HG03139 (cell line): ENCODE data around the gene BPIFA1.

Experiments used
- ATAC-seq: cut with Tn5 transposase; IDR thresholded peaks from one replicate; pipeline ENCODE4 v1.9.1; 2021; ENCODE audit not compliant: unreplicated experiment

The BPIFA1 gene

DNA sequence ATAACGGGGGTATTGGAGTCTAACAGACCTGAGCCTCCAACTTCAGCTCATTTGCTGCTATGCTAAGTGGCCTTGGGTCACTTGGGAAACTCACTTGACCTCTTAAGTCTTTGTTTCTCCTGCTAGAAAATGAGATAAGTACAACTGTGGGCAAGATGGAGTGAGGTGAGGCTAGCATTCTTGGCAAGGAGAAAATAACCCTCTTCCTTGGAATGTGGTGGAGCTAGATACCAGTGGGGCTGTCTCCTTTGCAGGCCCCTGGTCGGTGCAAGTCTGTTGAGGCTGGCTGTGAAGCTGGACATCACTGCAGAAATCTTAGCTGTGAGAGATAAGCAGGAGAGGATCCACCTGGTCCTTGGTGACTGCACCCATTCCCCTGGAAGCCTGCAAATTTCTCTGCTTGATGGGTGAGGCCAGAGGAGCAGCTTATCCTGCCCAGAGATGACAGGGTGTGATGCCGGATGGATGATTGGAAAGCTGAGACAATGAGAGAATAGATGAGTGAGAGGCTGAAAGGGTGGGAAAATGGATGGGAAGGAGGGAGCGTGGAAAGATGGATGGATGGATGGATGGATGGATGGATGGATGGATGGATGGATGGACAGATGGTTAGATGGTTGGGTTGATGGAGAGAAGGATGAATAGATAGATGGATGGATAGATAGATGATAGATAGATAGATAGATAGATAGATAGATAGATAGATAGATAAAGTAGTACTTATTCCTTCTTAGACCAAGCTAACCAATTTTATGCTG lies 4.4 kb downstream of the BPIFA1 start:
- no peak for ATAC-seq

DNA sequence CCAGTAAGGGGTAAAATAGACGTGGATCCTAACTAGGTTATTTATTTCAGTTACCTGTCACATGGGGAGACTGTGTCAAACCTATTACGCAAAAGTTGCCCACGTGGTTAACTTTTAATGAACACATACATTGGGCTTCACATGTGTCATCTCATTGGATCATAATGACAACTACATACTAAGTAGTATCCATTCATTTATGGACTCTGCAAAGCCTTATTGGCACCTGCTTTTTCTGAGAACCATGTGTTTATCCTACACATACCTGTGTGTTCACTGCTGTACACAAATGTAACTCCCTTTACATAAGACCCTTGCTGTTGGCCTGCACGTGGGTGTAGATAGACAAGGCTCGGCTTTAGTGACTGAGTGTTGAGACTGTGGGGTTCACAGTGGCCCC lies 5.1 kb downstream of the BPIFA1 start:
- ATAC-seq: no peak

DNA sequence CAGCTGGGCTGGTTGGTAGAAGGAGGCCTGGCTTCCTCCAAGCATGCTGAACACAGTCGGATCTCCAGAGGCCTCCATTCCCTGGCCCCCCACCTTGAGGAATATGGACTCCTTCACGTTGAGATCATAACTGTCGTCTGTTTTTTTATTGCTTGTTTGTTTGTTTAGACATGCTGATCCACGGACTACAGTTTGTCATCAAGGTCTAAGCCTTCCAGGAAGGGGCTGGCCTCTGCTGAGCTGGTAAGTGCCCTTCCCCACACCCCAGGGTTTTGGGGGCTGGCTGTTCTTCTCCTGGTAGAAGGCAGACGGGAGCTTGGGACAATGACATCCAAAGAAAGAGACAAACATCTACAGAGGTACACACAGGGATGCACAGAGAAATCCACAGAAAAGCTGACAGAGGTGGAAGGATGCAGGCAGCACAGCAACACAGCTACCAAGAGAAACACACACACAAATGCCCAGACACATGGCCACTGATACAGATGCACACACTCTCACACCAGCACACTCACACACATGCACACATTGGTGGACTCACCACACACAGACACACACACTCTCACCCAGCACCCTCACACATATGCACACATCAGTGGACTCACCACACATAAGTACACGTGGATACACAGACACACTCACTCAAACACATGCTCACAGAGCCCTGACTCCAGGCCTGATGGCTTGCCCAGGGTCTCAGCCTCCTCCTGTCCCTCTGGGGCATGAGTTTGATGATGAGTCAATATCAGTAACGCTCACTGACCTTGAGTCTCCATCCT lies 6.7 kb downstream of the BPIFA1 start:
- ATAC-seq: no peak

DNA sequence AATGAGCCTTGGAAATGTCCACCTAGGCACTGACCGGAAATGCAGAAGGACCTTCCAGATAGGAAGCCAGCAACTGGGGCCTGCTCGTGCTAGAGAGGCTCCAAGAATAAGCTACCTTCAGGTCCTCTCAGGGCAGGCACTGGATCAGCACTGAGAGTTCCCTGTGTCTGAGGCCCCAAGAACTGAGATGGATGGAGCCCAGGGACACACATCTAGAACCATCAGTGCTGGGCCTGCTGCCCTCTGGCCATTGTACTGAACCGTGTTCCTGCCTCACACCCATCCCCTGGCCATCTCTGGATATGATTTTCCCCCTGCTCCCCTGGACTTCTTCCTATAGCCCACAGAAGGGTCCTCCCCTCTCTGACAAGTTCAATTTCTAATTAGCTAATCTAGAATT lies 10.3 kb downstream of the BPIFA1 start:
- no peak for ATAC-seq

DNA sequence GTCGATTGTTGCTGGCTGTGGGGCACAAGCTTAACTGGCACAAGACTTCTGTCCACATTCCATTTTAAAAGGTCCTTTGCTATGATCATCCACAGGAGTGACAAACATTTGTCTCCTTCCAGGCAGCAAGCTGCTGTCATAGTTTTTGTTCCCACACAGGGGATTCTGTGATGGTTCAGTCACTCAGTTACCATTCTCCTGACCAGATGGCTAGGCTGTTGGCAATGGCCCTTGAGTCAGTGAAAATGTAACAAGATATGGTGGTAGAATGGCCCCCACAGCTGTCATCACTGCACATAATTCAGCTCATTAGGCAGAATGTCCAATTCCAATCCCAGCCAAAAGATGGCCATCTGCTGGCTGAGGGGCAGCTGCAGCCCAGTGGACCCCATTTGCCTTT lies 13.7 kb downstream of the BPIFA1 start:
- no peak for ATAC-seq

DNA sequence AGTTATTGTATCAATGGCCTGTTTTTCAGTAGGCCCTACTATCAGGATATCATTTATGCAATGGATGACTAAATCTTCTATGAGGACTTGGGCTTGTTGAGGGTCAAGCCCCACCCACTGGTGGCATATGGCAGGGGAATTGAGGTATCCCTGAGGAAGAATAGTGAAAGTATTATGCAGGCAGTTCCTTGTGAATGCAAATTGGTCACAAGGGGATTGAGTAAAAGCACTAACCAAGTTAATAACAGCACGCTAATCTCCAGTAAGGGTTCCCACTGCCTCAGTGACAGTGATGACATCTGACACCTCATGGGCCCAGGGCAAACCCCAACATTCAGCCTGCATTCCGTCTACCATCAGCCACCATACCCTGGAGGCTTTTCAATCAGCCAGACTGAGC lies 14.9 kb downstream of the BPIFA1 start:
- ATAC-seq: no peak

DNA sequence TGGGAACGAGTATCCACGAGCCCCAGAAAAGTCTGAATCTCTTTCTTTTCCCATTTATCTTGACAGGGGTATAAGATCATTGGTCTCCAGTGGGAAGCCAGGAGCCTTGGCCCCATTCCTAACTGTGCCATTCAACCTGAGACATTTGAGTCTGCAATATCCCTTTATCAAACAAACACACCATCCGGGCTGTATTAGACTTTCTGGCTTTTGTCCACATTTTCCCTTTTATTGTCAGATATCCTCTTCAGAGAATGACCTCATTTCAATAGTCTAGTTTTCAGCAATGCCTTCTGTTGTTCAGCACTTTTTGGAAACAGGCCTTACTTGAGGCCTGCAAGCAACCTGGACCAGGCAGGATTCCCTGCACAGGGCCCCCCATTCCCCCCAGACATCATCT lies 15.7 kb downstream of the BPIFA1 start:
- no peak for ATAC-seq

DNA sequence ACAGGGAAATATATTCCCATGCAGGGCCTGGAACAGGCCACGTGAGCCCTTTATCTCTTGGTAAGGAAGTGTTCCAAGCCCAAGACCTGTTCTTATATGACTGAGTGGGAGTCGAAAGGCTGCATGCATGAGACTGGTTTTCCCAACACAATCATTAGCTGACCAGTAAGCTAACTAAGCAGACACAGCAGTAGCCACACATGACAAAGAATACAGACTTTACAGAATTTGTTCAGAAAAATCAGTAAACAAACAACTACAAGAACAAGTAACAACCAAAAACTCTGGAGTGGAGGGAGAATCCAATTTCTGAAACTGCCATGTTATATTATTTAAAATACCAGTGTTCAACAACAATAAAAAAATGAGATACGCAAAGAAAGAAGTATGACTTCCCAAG lies 16.7 kb downstream of the BPIFA1 start:
- ATAC-seq: no peak

DNA sequence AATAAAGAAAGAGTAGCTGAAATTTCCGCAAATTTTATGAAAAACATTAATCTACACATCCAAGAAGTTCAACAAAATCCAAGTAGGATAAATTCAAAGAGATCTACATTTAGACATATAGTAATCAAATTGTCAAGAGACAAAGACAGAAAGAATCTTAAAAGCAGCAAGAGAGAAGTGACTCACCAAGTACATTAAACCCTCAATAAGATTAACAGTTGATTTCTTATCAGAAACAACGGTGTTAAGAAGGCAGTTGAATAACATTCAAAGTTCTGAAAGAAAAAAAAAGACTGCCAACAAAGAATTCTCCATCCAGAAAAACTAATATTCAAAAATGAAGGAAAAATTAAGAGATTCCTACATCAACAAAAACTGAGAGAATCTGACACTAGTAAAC lies 19.2 kb downstream of the BPIFA1 start:
- no peak for ATAC-seq

DNA sequence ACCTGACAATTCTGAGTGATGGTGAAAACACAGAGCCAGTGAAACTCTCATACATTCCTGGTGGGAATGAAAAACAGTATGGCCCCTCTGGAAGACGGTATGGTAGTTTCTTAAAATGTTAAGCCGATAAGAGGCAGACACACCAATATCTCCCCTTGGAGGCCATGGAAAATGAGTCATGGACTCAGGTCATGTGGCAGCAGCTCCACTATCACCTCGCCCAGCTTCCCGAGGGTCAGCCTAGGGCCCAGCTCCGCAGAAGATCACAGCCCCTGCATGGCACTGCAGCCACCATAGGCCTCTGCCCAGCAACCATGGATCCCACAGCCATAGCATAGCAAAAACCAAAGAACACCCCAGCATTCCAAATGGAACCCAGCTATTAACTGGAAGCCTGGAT lies 21.4 kb downstream of the BPIFA1 start:
- ATAC-seq: no peak

DNA sequence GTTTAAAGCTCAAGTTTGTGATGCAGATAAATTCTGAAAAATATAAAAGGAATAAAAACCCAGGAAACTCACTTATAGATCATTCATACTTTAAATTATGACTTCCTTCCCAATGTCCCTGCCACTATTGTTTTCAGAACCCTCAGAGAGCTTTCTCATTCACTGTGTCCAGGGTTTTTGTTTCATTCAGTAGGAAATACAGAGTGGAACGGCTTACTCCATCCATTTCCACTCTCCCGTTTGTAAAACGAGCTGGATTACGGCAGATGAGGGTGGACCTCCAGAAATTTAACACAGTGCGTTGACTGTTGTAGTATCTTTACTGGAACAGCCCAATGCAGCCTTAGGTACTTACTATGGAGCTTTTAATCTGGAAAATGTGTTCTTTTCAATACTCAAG lies 23.6 kb downstream of the BPIFA1 start:
- no peak for ATAC-seq

DNA sequence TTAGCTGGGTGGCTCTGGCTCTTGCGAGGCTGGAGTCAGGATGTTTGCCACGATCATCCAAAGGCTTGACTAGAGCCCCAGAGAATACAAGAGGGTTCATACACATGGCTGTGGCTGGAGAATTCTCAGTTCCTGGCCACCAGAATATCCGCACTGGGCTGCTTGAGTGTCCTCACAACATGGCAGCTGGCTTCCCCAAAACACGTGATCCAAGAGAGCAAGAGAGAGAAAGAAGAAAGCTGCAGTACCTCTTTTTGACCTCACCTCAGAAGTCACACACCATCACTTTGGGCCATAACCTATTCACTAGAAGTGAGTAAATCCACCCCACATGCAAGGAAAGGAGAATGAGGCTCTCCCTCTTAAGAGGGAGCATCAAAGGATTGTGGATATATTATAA lies 25.7 kb downstream of the BPIFA1 start:
- no peak for ATAC-seq

DNA sequence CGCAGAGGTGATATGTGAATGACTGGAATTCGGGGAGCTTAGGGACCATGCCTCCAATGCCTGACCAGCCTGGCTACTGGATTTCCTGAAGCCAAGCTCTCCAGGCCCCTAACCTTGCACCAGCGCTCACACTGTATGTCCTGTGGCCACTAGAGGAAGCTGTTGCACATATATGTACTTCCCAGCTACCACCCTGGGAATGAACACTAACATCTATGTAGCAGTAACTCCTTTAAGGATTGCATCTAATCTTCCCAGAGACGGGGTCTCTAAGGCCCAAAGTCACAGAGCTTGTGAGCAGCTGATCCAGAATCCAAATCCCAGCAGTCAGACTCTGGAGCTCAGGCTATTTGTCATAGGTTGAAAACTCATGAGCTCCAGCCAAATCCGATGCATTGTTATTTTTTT lies 26.9 kb downstream of the BPIFA1 start:
- no peak for ATAC-seq

DNA sequence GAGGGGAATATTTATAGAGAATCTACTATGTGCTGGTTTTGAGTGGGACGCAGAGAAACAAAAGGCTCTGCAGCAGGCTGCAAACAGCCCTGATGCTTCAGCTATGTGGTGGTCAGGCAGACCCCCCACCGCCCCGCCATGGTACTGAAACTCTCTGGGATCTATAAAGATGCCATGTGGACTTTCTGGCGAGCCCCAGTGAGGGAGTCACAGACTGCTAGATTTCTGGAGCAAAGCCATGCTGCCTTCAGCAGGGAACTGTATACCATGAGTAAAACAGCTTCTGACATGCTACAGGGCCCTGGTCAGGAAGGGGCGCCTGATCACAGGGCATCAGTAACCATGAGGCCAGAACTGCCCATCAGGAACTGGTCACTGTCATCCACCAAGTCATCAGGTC lies 28.0 kb downstream of the BPIFA1 start:
- ATAC-seq: no peak

DNA sequence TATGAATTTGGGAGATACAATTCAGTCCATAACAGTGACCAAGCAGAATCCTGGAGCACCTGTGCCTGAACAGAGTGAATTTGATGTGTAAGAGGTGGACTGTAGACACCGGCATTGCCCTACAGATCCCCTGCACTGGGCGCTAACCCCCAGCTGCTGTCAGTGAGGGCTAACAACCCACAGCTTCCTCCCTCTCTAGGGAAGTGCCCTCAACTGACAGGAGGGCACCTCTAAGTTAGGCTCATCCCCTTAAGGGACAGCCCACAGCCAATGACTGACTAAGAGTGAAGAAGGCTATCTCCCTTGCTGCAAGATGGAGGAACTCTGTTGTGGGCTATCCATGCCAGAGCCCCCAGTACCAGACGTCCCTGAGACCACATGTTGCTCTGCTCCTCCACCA lies 31.9 kb downstream of the BPIFA1 start:
- no peak for ATAC-seq

DNA sequence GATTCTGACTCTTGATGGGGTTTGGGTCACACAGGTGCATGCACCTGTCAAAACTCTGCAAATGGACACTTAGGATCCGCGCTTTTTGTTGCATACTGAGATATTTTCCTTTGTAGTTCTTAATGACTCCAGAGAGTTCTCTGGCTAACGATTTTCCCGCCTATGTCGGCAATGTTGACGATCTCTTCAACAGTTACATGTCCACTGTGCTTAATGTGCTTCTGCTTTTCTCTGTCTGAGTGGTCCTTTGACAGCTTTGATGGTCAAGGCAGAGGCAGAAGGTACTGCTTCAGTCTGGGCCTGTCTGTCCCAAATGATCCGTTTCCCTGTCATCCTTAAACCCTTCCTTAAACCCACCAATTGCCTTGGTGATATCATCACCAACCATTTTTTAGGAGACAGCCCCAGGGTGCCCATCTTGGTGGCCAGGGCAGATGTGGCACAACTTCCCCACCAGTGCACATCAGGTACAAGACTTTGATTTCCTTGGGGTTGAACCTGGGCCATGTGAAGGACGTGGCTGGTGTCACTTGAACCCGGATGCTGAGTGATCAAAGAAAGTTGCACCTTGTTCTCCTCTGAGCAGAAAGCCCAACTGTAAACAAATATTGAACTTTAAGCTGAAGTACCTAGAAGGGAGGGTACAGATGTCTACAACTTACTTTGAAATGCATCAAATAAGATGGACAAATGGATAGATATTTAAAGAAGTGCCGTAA lies 36.5 kb downstream of the BPIFA1 start:
- ATAC-seq: no peak

DNA sequence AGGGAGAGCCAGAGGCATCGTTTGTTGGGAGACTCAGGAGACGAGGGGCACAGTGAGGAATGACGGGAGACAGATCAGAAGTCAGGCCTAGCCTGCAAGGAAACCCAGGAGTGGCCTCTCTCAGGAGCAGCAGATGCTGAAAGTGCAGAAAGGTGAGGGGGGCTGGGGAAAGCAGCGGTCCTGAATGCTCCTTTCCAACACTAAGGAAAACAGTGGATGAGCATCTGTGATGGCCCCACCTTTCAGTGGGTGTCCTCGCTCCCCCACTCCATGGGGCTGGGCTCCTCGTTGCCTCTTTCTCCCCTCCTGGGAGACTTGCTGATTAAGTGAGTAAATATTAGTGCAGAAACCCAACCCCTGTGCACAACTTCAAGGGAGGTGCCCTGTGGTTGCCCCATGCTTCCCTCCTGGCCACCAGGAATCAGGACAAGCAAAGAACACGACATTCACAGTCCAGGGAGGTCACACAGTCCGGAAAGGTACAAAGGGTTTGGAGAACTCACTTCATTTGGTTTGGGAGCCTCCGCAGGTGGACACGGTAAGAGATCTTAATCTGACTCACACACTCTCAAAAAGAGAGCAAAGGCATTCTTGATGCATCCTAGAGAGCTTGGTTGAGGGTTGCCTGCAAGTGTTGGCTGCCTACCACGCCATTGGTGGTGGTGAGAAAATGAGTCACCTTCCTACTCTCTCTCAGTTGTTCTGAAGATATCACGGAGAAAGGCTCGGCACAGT lies 37.5 kb downstream of the BPIFA1 start:
- no peak for ATAC-seq

DNA sequence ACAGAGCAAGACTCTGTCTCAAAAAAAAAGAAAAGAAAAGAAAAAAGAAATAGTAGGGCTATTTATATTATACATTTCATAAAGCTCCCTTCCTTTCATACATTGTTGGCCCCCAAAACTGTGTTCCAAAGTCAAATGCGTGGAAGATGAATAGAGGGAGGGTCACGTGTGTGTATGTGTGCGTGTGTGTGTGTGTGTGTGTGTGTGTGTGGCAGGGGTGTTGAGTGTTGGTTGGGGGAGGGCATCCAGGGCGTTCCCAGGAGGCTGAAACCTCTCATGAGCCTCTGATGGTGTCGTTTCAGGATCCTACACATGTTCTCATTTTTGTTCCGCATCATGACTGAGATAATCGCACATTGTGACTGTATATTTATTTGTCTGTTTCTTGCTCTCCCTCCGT lies 39.4 kb downstream of the BPIFA1 start:
- no peak for ATAC-seq

DNA sequence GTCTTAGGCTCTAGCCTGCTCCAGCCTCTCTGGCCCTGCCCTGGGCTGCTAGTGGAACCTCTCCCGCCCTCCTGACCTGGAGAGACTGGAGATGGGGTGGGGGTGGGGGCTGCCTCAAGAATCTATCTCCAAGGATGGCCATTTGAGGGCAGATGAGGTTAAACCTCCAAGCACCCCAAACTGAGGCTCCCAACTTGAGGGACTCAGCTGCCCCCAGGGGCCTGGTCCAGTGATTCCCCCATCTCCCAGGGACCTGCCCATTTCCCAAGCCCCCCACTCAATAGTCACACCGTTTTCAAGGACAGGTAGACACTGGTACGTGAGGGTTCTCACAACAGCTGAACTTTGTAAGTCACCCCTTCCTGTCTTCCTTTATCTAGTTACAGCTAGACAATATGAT lies 40.1 kb downstream of the BPIFA1 start:
- no peak for ATAC-seq

DNA sequence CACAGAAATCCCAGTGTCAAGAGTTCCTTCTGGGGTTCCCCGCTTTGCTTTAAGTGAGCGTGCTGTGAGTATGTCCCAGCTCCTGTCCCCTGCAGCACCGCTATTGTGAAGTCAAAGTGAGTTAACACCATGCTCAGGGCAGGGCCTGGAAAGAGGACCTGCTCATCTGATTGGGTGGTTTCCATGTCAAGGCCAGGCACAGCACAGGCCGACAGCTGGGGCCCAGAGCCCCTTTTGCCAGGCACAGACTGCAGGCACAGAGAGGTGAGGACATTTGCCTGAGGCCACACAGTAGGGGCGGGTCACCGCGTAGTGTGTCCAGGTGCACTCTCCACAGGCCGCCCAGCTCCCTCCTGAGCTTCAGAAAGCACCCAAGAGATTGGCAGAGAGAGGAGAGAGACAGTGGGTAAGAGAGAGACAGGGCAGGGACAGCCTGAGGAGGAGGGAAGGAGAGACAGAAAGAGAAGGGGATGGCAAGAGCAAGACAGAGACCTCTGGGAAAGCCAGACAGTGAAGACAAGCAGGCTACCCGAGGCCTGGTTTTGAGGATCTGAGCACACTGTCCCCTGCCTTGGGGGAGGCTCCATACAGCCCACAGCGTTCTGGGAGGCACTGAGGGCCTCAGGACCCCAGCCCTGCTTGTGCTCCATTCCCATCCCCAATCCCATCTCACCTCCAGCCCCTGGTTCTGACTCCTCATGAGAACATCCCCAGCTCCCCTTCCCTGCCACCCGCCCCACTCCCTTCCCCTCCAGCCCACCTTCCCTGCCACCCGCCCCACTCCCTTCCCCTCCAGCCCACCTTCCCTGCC lies 40.7 kb downstream of the BPIFA1 start:
- no peak for ATAC-seq
